CD4-positive, alpha-beta memory T cell (primary cell): ENCODE results near the gene FBLL1. TPM values are rescaled to one million over a fixed set of nuclear protein-coding genes. Genes with fewer than 3 reads are reported as not detected.
"Not testable (repeated sequence)": the region's sequence is repeated elsewhere in the genome, so short reads cannot be mapped to it uniquely, and the experiment has no call there.

Source experiments
- CTCF ChIA-PET: fragments of 350-600 bp; sonication (Branson Sonifier 250); formaldehyde crosslinking; loops from one replicate; lab custom pipeline; 2021; ENCODE audit warnings: inconsistent platforms; ENCODE audit not compliant: partially characterized antibody; lab: Charles Lee
- POLR2A ChIA-PET: fragments of 350-600 bp; sonication (Branson Sonifier 250); formaldehyde crosslinking; loops from one replicate; lab custom pipeline; 2021; ENCODE audit not compliant: partially characterized antibody; lab: Charles Lee
- DNase-seq, 5 donors: peaks; one replicate each; pipeline versions ENCODE4 v3.0.0 to v3.0.0-alpha.2; 2020 to 2022; ENCODE audit warnings: mixed read lengths in 1 of 5
- H3K27ac ChIP-seq: one replicate; pipeline ENCODE4 v1.7.0; 2013; ENCODE audit warnings: low read depth, low read length
- H3K27me3 ChIP-seq: 2 replicates; pipeline ENCODE4 v1.7.0; 2013; ENCODE audit warnings: mild to moderate bottlenecking, low read length, moderate library complexity; ENCODE audit not compliant: insufficient read depth
- H3K36me3 ChIP-seq: 2 replicates; pipeline ENCODE4 v1.7.0; 2013; ENCODE audit warnings: mild to moderate bottlenecking, low read length, moderate library complexity; ENCODE audit not compliant: insufficient read depth
- H3K4me1 ChIP-seq: 2 replicates; pipeline ENCODE4 v1.7.0; 2013; ENCODE audit warnings: mild to moderate bottlenecking, low read length, moderate library complexity; ENCODE audit not compliant: insufficient read depth
- H3K4me3 ChIP-seq, 2 donors: one replicate each; pipeline ENCODE4 v1.7.0; 2013; ENCODE audit warnings: low read length in 2 of 2, mild to moderate bottlenecking in 1 of 2
- H3K9me3 ChIP-seq, 2 donors: one replicate each; pipeline ENCODE4 v1.7.0; 2013; ENCODE audit warnings: low read length in 2 of 2, control low read depth in 1 of 2; ENCODE audit not compliant: control insufficient read depth in 1 of 2
- H3K27ac Mint-ChIP-seq, 7 donors: one replicate each; pipeline ENCODE4 v1.8.0; 2020 to 2021; ENCODE audit warnings: mixed read lengths in 7 of 7, mild to moderate bottlenecking in 6 of 7, inconsistent platforms in 3 of 7, moderate library complexity in 3 of 7
- H3K27me3 Mint-ChIP-seq, 2 donors: one replicate each; pipeline ENCODE4 v1.8.0; 2020 to 2021; ENCODE audit warnings: mixed read lengths in 2 of 2
- H3K36me3 Mint-ChIP-seq, 2 donors: one replicate each; pipeline ENCODE4 v1.8.0; 2020 to 2021; ENCODE audit warnings: mixed read lengths in 2 of 2, inconsistent platforms in 1 of 2, mild to moderate bottlenecking in 1 of 2
- H3K4me1 Mint-ChIP-seq, 4 donors: one replicate each; pipeline ENCODE4 v1.8.0; 2020 to 2021; ENCODE audit warnings: mixed read lengths in 4 of 4, mild to moderate bottlenecking in 1 of 4
- H3K4me3 Mint-ChIP-seq, 8 donors: one replicate each; pipeline ENCODE4 v1.8.0; 2020 to 2021; ENCODE audit warnings: mixed read lengths in 8 of 8, mild to moderate bottlenecking in 7 of 8, moderate library complexity in 6 of 8, inconsistent platforms in 3 of 8
- H3K9me3 Mint-ChIP-seq, 8 donors: one replicate each; pipeline ENCODE4 v1.8.0; 2020 to 2021; ENCODE audit warnings: mixed read lengths in 8 of 8, mild to moderate bottlenecking in 5 of 8, inconsistent platforms in 3 of 8, moderate library complexity in 1 of 8
- intact Hi-C: fragments of 100-400 bp; cut with micrococcal nuclease; formaldehyde crosslinking; loops from one replicate; pipeline ENCODE4 v1.15.1; 2023
- polyA plus RNA-seq, 2 donors: library from polyadenylated mRNA; unstranded; fragments of 300-500 nt; fragmentation: Illumina TruSeq; gene quantifications; one replicate each; pipeline ENCODE4 v1.2.3, GENCODE V29; 2021
- total RNA-seq, 2 experiments: library from RNA; stranded (reverse); gene quantifications; one replicate each; pipeline ENCODE4 v1.2.3, GENCODE V29; 2021

The FBLL1 gene
- total and polyA plus RNA-seq, 4 experiments from 2014 or later: 0.20 TPM; not detected in 3

DNA sequence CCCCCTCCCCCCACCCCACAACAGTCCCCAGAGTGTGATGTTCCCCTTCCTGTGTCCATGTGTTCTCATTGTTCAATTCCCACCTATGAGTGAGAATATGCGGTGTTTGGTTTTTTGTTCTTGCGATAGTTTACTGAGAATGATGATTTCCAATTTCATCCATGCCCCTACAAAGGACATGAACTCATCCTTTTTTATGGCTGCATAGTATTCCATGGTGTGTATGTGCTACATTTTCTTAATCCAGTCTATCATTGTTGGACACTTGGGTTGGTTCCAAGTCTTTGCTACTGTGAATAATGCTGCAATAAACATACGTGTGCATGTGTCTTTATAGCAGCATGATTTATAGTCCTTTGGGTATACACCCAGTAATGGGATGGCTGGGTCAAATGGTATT is 44.6 kb downstream of the FBLL1 start:
- H3K4me3 ChIP-seq, H3K36me3 ChIP-seq, intact Hi-C loops, H3K27ac Mint-ChIP-seq, H3K27me3 ChIP-seq, CTCF ChIA-PET, DNase-seq, H3K27ac ChIP-seq, H3K9me3 ChIP-seq, H3K4me3 Mint-ChIP-seq, POLR2A ChIA-PET, H3K9me3 Mint-ChIP-seq, H3K27me3 Mint-ChIP-seq: not testable (repeated sequence)
- Mint-ChIP-seq H3K36me3 (peaks cover 16 to 23% of the 10 kb centered on the region in 2 donors), H3K4me1 (peaks cover 28 to 52% (median 40%) of the 10 kb centered on the region in 4 donors)
- H3K4me1 ChIP-seq: peaks cover 31% of the 10 kb centered on the region

- H3K27ac Mint-ChIP-seq, H3K4me3 ChIP-seq, CTCF ChIA-PET, H3K27me3 Mint-ChIP-seq, DNase-seq, H3K9me3 ChIP-seq, H3K4me3 Mint-ChIP-seq, H3K27ac ChIP-seq, intact Hi-C loops, H3K27me3 ChIP-seq, H3K36me3 ChIP-seq, POLR2A ChIA-PET, H3K9me3 Mint-ChIP-seq: not testable (repeated sequence)
- peaks cover 31% of the 10 kb centered on the region for H3K4me1 ChIP-seq
- H3K36me3 Mint-ChIP-seq: peaks cover 15 to 22% of the 10 kb centered on the region in 2 donors
- peaks cover 28 to 54% (median 41%) of the 10 kb centered on the region in 4 donors for H3K4me1 Mint-ChIP-seq
Measured at GRCh38 chr5:168574156-168574555, 45.1 kb downstream of the FBLL1 start.

- H3K4me1 ChIP-seq: peaks cover 39% of the 10 kb centered on the region
- H3K27me3 ChIP-seq: no peaks in the 10 kb centered on the region
- H3K9me3 Mint-ChIP-seq: no peaks in the 10 kb centered on the region
- H3K4me1 Mint-ChIP-seq: peaks cover 32 to 58% (median 46%) of the 10 kb centered on the region in 4 donors
- peaks cover 11 to 20% of the 10 kb centered on the region in 2 donors for H3K36me3 Mint-ChIP-seq
- no peaks in the 10 kb centered on the region for H3K9me3 ChIP-seq
- no peaks in the 10 kb centered on the region for H3K27me3 Mint-ChIP-seq
- peak overlapping the region in 2 of 7 donors; percentile 21 to 30 for H3K27ac Mint-ChIP-seq
- intact Hi-C loops: loop anchor here (5.0 kb wide), 1 partner anchor 283 kb away; the partner anchor contains the start of gene WWC1
- CTCF ChIA-PET: interaction anchor here (0.9 to 1.2 kb wide), 2 partner anchors 88 to 306 kb away, joined by 3 to 4 read pairs; no protein-coding TSS in a partner anchor
- H3K36me3 ChIP-seq: no peaks in the 10 kb centered on the region
- H3K27ac ChIP-seq: no peak overlapping the region
- H3K4me3 Mint-ChIP-seq: peak overlapping the region in 3 of 8 donors; percentile 1 to 13 (median 10)
- POLR2A ChIA-PET: interaction anchor here (1.0 kb wide), 1 partner anchor 88 kb away, joined by 3 read pairs; no protein-coding TSS in a partner anchor
- H3K4me3 ChIP-seq: no peak overlapping the region
- DNase-seq: no peak
Measured at GRCh38 chr5:168575391-168576372, 46.6 kb downstream of the FBLL1 start.

DNA sequence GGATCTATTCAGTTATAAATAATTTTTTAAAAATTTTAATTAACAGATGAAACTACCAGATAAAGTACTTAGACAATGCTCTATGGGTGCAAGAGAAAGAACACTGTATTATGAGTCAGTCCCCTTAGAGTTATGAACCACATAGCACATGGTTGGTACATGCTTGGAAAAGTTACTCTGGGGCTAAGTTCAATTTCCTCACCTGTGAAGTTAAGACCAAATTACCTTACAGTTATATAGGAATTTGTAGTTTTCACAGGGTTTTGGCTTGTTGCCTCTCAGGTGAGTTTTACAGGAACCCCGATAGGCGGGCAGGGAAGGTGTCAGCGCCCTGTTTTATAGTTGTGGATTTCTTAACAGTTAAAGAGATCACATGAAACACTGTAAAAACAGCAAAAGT is 48.9 kb downstream of the FBLL1 start:
- Histone ChIP-seq H3K36me3 (no peaks in the 10 kb centered on the region), H3K4me3 (peak overlapping the region; percentile 21 to 94), H3K4me1 (peaks cover 39% of the 10 kb centered on the region), H3K9me3 (no peaks in the 10 kb centered on the region), H3K27ac (peak overlapping the region; percentile 80), H3K27me3 (no peaks in the 10 kb centered on the region)
- peak overlapping the region; percentile 91 to 98 (median 95) for H3K4me3 Mint-ChIP-seq
- peaks cover 4 to 14% of the 10 kb centered on the region in 2 donors for H3K36me3 Mint-ChIP-seq
- ChIA-PET POLR2A (no interaction called here), CTCF (no interaction called here)
- no peaks in the 10 kb centered on the region for H3K27me3 Mint-ChIP-seq
- DNase-seq: no peak
- no peaks in the 10 kb centered on the region for H3K9me3 Mint-ChIP-seq
- peak overlapping the region; percentile 84 to 94 (median 92) for H3K27ac Mint-ChIP-seq
- H3K4me1 Mint-ChIP-seq: peaks cover 23 to 48% (median 36%) of the 10 kb centered on the region in 4 donors
- intact Hi-C loops: loop anchor here (2.0 to 5.0 kb wide), 3 partner anchors 35 to 1061 kb away; partner anchors contain the start of gene WWC1

GRCh38 chr5:168578538-168579487 is 49.7 kb downstream of the FBLL1 start, which contains the start of gene PANK3:
TSS of gene PANK3 (minus strand) at chr5:168579368. CDS start at chr5:168579283, 85 bp downstream.
- H3K4me3 Mint-ChIP-seq: peak within 1 kb of the TSS; percentile 91 to 98 (median 96)
- DNase-seq: peak in 1 of 5 donors; percentile 38
- peaks cover 39% of the 10 kb centered on the region for H3K4me1 ChIP-seq
- H3K27ac Mint-ChIP-seq: peak within 1 kb of the TSS; percentile 87 to 99 (median 97)
- H3K27me3 ChIP-seq: no peaks in the 10 kb centered on the region
- H3K9me3 Mint-ChIP-seq: no peaks in the 10 kb centered on the region
- H3K27me3 Mint-ChIP-seq: no peaks in the 10 kb centered on the region
- no peaks in the 10 kb centered on the region for H3K36me3 ChIP-seq
- H3K4me1 Mint-ChIP-seq: peaks cover 23 to 48% (median 36%) of the 10 kb centered on the region in 4 donors
- peak within 1 kb of the TSS; percentile 62 to 94 for H3K4me3 ChIP-seq
- H3K9me3 ChIP-seq: no peaks in the 10 kb centered on the region
- CTCF ChIA-PET: no interaction called here
- POLR2A ChIA-PET: interaction anchor here (0.8 to 2.5 kb wide), 8 partner anchors 9 to 1004 kb away, joined by 3 to 16 read pairs (median 6); partner anchors contain the start of genes RARS1 and SPDL1
- peaks cover 4 to 14% of the 10 kb centered on the region in 2 donors for H3K36me3 Mint-ChIP-seq
- peak within 1 kb of the TSS; percentile 80 for H3K27ac ChIP-seq
- intact Hi-C loops: loop anchor here (1.0 to 5.0 kb wide), 6 partner anchors 34 to 1060 kb away; partner anchors contain the start of genes RARS1, SPDL1 and WWC1

- H3K4me3 Mint-ChIP-seq: peak overlapping the region; percentile 88 to 98 (median 94)
- H3K4me1 Mint-ChIP-seq: peaks cover 23 to 48% (median 36%) of the 10 kb centered on the region in 4 donors
- no peaks in the 10 kb centered on the region for H3K27me3 Mint-ChIP-seq
- Histone ChIP-seq H3K4me1 (peaks cover 39% of the 10 kb centered on the region), H3K27ac (peak overlapping the region; percentile 80), H3K9me3 (no peaks in the 10 kb centered on the region), H3K36me3 (no peaks in the 10 kb centered on the region), H3K4me3 (peak overlapping the region; percentile 39 to 94), H3K27me3 (no peaks in the 10 kb centered on the region)
- no peaks in the 10 kb centered on the region for H3K9me3 Mint-ChIP-seq
- H3K27ac Mint-ChIP-seq: peak overlapping the region; percentile 87 to 99 (median 97)
- DNase-seq: peak; percentile 94 to 98 (median 96)
- H3K36me3 Mint-ChIP-seq: peaks cover 4 to 14% of the 10 kb centered on the region in 2 donors
- ChIA-PET CTCF (no interaction called here), POLR2A (interaction anchor here (0.8 to 2.5 kb wide), 8 partner anchors 10 to 1004 kb away, joined by 3 to 16 read pairs (median 6); partner anchors contain the start of genes RARS1 and SPDL1)
- intact Hi-C loops: loop anchor here (1.0 to 5.0 kb wide), 6 partner anchors 33 to 1059 kb away; partner anchors contain the start of genes RARS1, SPDL1 and WWC1
Measured at GRCh38 chr5:168579488-168580226, 50.6 kb downstream of the FBLL1 start.
